H1 (cell line): Measurements from ENCODE around the gene IVNS1ABP. TPM values are rescaled to one million over a fixed set of nuclear protein-coding genes. Genes with fewer than 3 reads are reported as not detected.

Source experiments
- CHD2 ChIP-seq: IDR thresholded peaks from 2 replicates; pipeline ENCODE4 v1.6.1; 2012; ENCODE audit warnings: low read length, improper control_type of control experiment
- CREB1 ChIP-seq: IDR thresholded peaks from 2 replicates; pipeline ENCODE4 v1.6.1; 2012; ENCODE audit warnings: inconsistent platforms
- EZH2 ChIP-seq: fragments of 200-600 bp; sonication (generic); IDR thresholded peaks from 2 replicates; pipeline ENCODE4 v1.7.1; 2012; ENCODE audit warnings: low read depth, mild to moderate bottlenecking, moderate library complexity, low read length, inconsistent platforms; ENCODE audit not compliant: severe bottlenecking
- GABPA ChIP-seq: IDR thresholded peaks from 2 replicates; pipeline ENCODE4 v1.6.1; 2011; ENCODE audit warnings: mild to moderate bottlenecking, low read length, moderate library complexity, borderline replicate concordance; ENCODE audit not compliant: insufficient read depth
- GTF2F1 ChIP-seq: IDR thresholded peaks from 2 replicates; pipeline ENCODE4 v1.6.1; 2012; ENCODE audit warnings: low read depth, low read length, improper control_type of control experiment, borderline replicate concordance
- HDAC6 ChIP-seq: IDR thresholded peaks from one replicate; pipeline ENCODE4 v1.7.1; 2012; ENCODE audit warnings: low read depth, mild to moderate bottlenecking, inconsistent platforms, low read length, moderate library complexity
- JUN ChIP-seq: IDR thresholded peaks from 2 replicates; pipeline ENCODE4 v1.6.1; 2011; ENCODE audit warnings: low read depth, mild to moderate bottlenecking, improper control_type of control experiment, low read length
- KDM1A ChIP-seq: fragments of 200-600, 300-600 bp; sonication (generic); IDR thresholded peaks from 2 replicates; pipeline ENCODE4 v1.7.1; 2016; ENCODE audit warnings: mild to moderate bottlenecking, low read length, borderline replicate concordance
- KDM4A ChIP-seq: IDR thresholded peaks from one replicate; pipeline ENCODE4 v1.7.1; 2012; ENCODE audit warnings: low read depth, mild to moderate bottlenecking, moderate library complexity, low read length, inconsistent platforms; ENCODE audit not compliant: severe bottlenecking
- KDM5A ChIP-seq: fragments of 200-600 bp; IDR thresholded peaks from 2 replicates; pipeline ENCODE4 v1.7.1; 2012; ENCODE audit warnings: mild to moderate bottlenecking, low read length, inconsistent platforms, mixed read lengths
- MAFK ChIP-seq: IDR thresholded peaks from 2 replicates; pipeline ENCODE4 v1.6.1; 2012; ENCODE audit warnings: low read depth, mild to moderate bottlenecking, improper control_type of control experiment, low read length
- NRF1 ChIP-seq: IDR thresholded peaks from 2 replicates; pipeline ENCODE4 v1.6.1; 2011; ENCODE audit warnings: mild to moderate bottlenecking, low read depth, low read length, improper control_type of control experiment
- POU5F1 ChIP-seq: IDR thresholded peaks from 2 replicates; pipeline ENCODE4 v1.6.1; 2011; ENCODE audit warnings: low read depth, mild to moderate bottlenecking, low read length, moderate library complexity
- RAD21 ChIP-seq, 2 experiments: IDR thresholded peaks in 1 of 2; conservative IDR thresholded peaks in 1 of 2; 2 replicates each; pipeline ENCODE4 v1.6.1; 2011; ENCODE audit warnings: low read depth in 2 of 2, low read length in 2 of 2, improper control_type of control experiment in 1 of 2, inconsistent platforms in 1 of 2, mild to moderate bottlenecking in 1 of 2, moderate library complexity in 1 of 2
- SIN3A ChIP-seq, 2 experiments: IDR thresholded peaks in 1 of 2; conservative IDR thresholded peaks in 1 of 2; 2 replicates each; pipeline ENCODE4 v1.6.1; 2011 to 2012; ENCODE audit warnings: low read length in 2 of 2, improper control_type of control experiment in 1 of 2, low read depth in 1 of 2, mild to moderate bottlenecking in 1 of 2
- SP1 ChIP-seq: IDR thresholded peaks from 2 replicates; pipeline ENCODE4 v1.6.1; 2011; ENCODE audit warnings: low read depth, low read length
- SUZ12 ChIP-seq: fragments of 200-600 bp; sonication (generic); IDR thresholded peaks from 2 replicates; pipeline ENCODE4 v1.6.1; 2012; ENCODE audit warnings: mild to moderate bottlenecking, inconsistent platforms, low read length, moderate library complexity, mixed read lengths
- TAF1 ChIP-seq: IDR thresholded peaks from 2 replicates; pipeline ENCODE4 v1.6.1; 2011; ENCODE audit warnings: mild to moderate bottlenecking, low read depth, low read length
- TCF12 ChIP-seq: IDR thresholded peaks from 2 replicates; pipeline ENCODE4 v1.6.1; 2011; ENCODE audit warnings: low read depth, mild to moderate bottlenecking, low read length
- ZNF274 ChIP-seq: IDR thresholded peaks from 2 replicates; pipeline ENCODE4 v1.7.0; 2012; ENCODE audit warnings: low read length, borderline replicate concordance; ENCODE audit errors: extremely low read depth
- polyA plus RNA-seq, 7 experiments: library from polyadenylated mRNA; depleted of rRNA in 3 of 7; stranded (reverse) in 5 of 7; unstranded in 2 of 7; fragments of >200 nt in 5 of 7; fragments of 200-250 nt in 2 of 7; gene quantifications; 1 replicate in 5 of 7; 2 replicates in 1 of 7; 4 replicates in 1 of 7; pipeline versions ENCODE4 v1.2.1 to v1.2.3, GENCODE V29; 2011 to 2013; ENCODE audit warnings: missing spikeins in 2 of 7, mixed read lengths in 2 of 7
- total RNA-seq: library from RNA; stranded (reverse); fragmentation: NEBNext Ultra II Directional; extraction: Animal tissue kit (Norgen Biotek cat#: 25700); gene quantifications from 2 replicates; pipeline ENCODE4 v1.2.1, GENCODE V29; 2021
- TF ChIP-seq, protein P1 (sequence below): IDR thresholded peaks from 2 replicates; pipeline ENCODE4 v1.6.1; 2012; ENCODE audit warnings: inconsistent platforms
- TF ChIP-seq, protein P2 (sequence below): IDR thresholded peaks from 2 replicates; pipeline ENCODE4 v1.6.1; 2011; ENCODE audit warnings: low read depth, mild to moderate bottlenecking, low read length; ENCODE audit not compliant: insufficient read depth

Gene IVNS1ABP
- total and polyA plus RNA-seq, 2 of the 8 experiments (the other 6 are each of a cell fraction or from before 2014, with no cell fraction given), result 65.9 to 189 TPM

DNA sequence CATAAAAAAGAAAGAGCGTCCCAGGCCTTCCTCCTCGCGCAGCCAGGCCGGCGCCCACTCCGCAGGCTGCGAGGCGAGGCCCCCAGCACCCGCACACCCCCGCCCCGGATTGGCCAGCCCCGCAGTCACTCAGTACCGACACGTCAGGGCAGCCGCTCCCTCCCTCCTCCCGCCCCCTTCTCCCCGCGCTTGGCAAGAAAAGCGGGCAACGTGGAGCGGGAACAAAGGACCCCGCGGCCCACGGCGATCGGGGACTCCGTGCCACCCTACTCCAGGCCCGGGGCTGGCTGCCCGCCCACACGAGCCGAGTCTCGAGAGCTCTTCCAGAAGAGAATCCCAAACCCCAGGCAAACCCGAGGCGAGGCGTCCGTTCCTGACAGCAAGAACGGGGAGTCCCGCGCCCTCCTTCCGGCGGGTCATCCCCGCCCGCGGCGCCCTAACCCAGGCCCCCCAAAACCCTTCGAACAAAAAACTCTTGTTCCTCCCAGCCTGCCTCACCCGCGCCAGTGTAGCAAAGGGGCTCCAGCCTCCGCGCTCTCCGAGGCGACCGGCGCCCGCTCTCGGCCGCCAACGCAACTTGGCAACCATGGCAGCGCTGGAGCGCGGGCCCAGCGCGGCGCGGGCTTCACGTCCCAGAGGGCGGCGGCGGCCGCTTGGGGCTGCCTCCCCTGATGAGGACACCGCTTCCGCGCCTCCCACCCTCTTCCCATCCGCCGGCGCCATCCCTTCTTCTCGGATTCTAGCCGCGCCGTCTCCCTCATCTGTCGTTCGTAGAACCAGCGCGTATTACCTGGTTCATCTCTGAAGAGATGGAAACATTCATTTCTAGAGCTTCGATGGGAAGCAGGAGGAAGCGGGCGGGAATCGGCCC, 645 bp downstream of the IVNS1ABP start (continued):
- TF ChIP-seq MAFK (no peak), CREB1 (peak; percentile 85), CHD2 (no peak; the same call in 1 of the 2 replicates), TCF12 (no peak), KDM4A (peak; percentile 80), HDAC6 (no peak), POU5F1 (no peak), SP1 (peak; percentile 62; the same call in 1 of the 2 replicates), GABPA (no peak), KDM1A (no peak), GTF2F1 (no peak), KDM5A (0 out of 2 replicates have a peak, but pooled peaks have one; percentile 25), ZNF274 (no peak), RAD21 (IDR thresholded peaks at IDR 0.05 in 1 of 2, conservative IDR thresholded peaks at IDR 0.05 in 1 of 2; ENCODE audit: low read depth in 2 of 2, low read length in 2 of 2) (0 out of 4 replicates have a peak, but pooled peaks of 1 of the 2 experiments have one; percentile 0), SIN3A (conservative IDR thresholded peaks at IDR 0.05 in 1 of 2, IDR thresholded peaks at IDR 0.05 in 1 of 2; ENCODE audit: low read depth in 1 of 2, low read length in 2 of 2) (peak in 1 of 2 experiments; percentile 67; a peak in 3 of 4 replicates), NRF1 (no peak), SUZ12 (no peak), JUN (no peak), EZH2 (no peak), TAF1 (peak; percentile 72)
- TF ChIP-seq, protein P1, sequence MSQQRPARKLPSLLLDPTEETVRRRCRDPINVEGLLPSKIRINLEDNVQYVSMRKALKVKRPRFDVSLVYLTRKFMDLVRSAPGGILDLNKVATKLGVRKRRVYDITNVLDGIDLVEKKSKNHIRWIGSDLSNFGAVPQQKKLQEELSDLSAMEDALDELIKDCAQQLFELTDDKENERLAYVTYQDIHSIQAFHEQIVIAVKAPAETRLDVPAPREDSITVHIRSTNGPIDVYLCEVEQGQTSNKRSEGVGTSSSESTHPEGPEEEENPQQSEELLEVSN, result no peak; the same call in none of the 2 replicates
- TF ChIP-seq, protein P2, sequence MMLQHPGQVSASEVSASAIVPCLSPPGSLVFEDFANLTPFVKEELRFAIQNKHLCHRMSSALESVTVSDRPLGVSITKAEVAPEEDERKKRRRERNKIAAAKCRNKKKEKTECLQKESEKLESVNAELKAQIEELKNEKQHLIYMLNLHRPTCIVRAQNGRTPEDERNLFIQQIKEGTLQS, result no peak
